ENCODE measurements around the gene HIGD1B. TPM values are rescaled to one million over a fixed set of nuclear protein-coding genes. Genes with fewer than 3 reads are reported as not detected.

Gene HIGD1B
- total and polyA plus RNA-seq, 4 donors: 3.0 to 25.4 (median 18.0) TPM

- H3K36me3 ChIP-seq (ENCODE audit: control insufficient read depth in 4 of 4, insufficient read depth in 4 of 4, low read length in 4 of 4): peaks cover 29 to 61% (median 44%) of the 10 kb centered on the region in 4 donors
- 92 to 99% methylated on average over 2 of the region's 2 CpGs for WGBS, 2 donors
Observed at GRCh38 chr17:44880062-44880461, 32.4 kb downstream of the HIGD1B start.

DNA sequence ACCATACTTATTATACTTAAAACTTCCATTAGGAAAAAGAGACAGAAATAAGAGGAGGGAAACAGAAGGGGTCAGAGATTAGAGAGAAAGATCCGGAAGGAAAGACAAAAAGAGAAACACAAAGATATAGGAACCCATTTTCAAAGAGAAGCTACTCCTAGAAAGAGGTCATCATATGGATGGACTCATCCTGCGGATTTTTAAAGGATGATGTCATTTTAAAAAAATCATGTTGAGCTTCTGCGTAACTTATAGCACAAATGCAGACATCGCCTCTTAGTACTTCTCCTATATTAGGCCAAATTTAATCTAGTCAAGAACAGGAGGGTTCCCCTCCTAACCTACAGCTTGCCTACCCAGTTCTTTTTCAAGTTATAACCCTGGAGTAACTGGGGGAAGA lies 33.5 kb downstream of the HIGD1B start:
- DNase-seq (no peak), ATAC-seq (ENCODE audit: insufficient read depth, low FRiP score) (no peak)
- H3K4me1 ChIP-seq (ENCODE audit: control insufficient read depth in 5 of 5, insufficient read depth in 5 of 5, low read length in 5 of 5): no peaks in the 10 kb centered on the region
- H3K9me3 ChIP-seq (ENCODE audit: control insufficient read depth in 4 of 4, insufficient read depth in 3 of 4, low read length in 3 of 4): no peaks in the 10 kb centered on the region
- no peak overlapping the region for H3K27ac ChIP-seq (ENCODE audit: low read depth in 1 of 2, low read length in 1 of 2)
- H3K4me3 ChIP-seq: no peak overlapping the region
- TF ChIP-seq, protein P1, sequence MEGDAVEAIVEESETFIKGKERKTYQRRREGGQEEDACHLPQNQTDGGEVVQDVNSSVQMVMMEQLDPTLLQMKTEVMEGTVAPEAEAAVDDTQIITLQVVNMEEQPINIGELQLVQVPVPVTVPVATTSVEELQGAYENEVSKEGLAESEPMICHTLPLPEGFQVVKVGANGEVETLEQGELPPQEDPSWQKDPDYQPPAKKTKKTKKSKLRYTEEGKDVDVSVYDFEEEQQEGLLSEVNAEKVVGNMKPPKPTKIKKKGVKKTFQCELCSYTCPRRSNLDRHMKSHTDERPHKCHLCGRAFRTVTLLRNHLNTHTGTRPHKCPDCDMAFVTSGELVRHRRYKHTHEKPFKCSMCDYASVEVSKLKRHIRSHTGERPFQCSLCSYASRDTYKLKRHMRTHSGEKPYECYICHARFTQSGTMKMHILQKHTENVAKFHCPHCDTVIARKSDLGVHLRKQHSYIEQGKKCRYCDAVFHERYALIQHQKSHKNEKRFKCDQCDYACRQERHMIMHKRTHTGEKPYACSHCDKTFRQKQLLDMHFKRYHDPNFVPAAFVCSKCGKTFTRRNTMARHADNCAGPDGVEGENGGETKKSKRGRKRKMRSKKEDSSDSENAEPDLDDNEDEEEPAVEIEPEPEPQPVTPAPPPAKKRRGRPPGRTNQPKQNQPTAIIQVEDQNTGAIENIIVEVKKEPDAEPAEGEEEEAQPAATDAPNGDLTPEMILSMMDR (IDR thresholded peaks at IDR 0.05; ENCODE audit: control extremely low read depth, extremely low read depth): no peak
- H3K9ac ChIP-seq (ENCODE audit: insufficient read depth in 1 of 2, low read length in 2 of 2): no peak overlapping the region
- no peaks in the 10 kb centered on the region for H3K27me3 ChIP-seq (ENCODE audit: control insufficient read depth in 3 of 3, insufficient read depth in 3 of 3, low read length in 2 of 3)
- 95% methylated on average over 4 of the region's 4 CpGs for WGBS, 2 donors
- peaks cover 23 to 59% (median 42%) of the 10 kb centered on the region in 4 donors for H3K36me3 ChIP-seq (ENCODE audit: control insufficient read depth in 4 of 4, insufficient read depth in 4 of 4, low read length in 4 of 4)

More at GRCh38 chr17:44880062-44880461, 32.4 kb downstream of the HIGD1B start:
- H3K9me3 ChIP-seq (ENCODE audit: control insufficient read depth in 4 of 4, insufficient read depth in 3 of 4, low read length in 3 of 4): no peaks in the 10 kb centered on the region
- no peaks in the 10 kb centered on the region for H3K4me1 ChIP-seq (ENCODE audit: control insufficient read depth in 5 of 5, insufficient read depth in 5 of 5, low read length in 5 of 5)
- H3K4me3 ChIP-seq: no peak overlapping the region
- TF ChIP-seq, protein P1 (IDR thresholded peaks at IDR 0.05; ENCODE audit: control extremely low read depth, extremely low read depth): no peak
- no peaks in the 10 kb centered on the region for H3K27me3 ChIP-seq (ENCODE audit: control insufficient read depth in 3 of 3, insufficient read depth in 3 of 3, low read length in 2 of 3)
- ATAC-seq (ENCODE audit: insufficient read depth, low FRiP score): no peak
- H3K27ac ChIP-seq (ENCODE audit: low read depth in 1 of 2, low read length in 1 of 2): no peak overlapping the region
- no peak for DNase-seq
- H3K9ac ChIP-seq (ENCODE audit: insufficient read depth in 1 of 2, low read length in 2 of 2): no peak overlapping the region

GRCh38 chr17:44884941-44885340 lies 37.3 kb downstream of the HIGD1B start:
- Histone ChIP-seq H3K9me3 (ENCODE audit: control insufficient read depth in 4 of 4, insufficient read depth in 3 of 4, low read length in 3 of 4) (no peaks in the 10 kb centered on the region), H3K27me3 (ENCODE audit: control insufficient read depth in 3 of 3, insufficient read depth in 3 of 3, low read length in 2 of 3) (no peaks in the 10 kb centered on the region), H3K4me3 (no peak overlapping the region), H3K36me3 (ENCODE audit: control insufficient read depth in 4 of 4, insufficient read depth in 4 of 4, low read length in 4 of 4) (peaks cover 23 to 56% (median 40%) of the 10 kb centered on the region in 4 donors), H3K9ac (ENCODE audit: insufficient read depth in 1 of 2, low read length in 2 of 2) (no peak overlapping the region), H3K4me1 (ENCODE audit: control insufficient read depth in 5 of 5, insufficient read depth in 5 of 5, low read length in 5 of 5) (peaks cover 0 to 3% (median 0%) of the 10 kb centered on the region in 5 donors), H3K27ac (ENCODE audit: low read depth in 1 of 2, low read length in 1 of 2) (no peak overlapping the region)
- TF ChIP-seq, protein P1 (IDR thresholded peaks at IDR 0.05; ENCODE audit: control extremely low read depth, extremely low read depth): no peak
- WGBS, 2 donors: 97 to 98% methylated on average over 2 of the region's 2 CpGs
- ATAC-seq (ENCODE audit: insufficient read depth, low FRiP score) (no peak), DNase-seq (no peak)

DNA sequence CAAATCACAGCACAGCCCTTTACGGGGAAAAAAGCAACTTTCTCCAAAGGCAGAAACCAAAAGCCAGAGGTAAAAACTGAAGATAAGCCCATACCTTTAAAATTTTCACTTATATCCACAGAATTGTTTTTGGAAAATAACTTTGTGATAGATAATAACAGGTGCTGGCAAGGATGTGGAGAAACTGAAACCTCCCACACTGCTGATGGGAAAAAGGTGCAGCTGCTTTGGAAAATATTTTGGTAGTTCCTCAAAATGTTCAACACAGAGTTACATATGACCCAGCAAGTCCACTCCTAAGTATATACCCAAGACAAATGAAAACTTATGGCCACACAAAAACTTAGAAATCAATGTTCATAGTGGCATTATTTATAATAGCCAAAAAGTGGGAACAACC lies 39.3 kb downstream of the HIGD1B start:
- H3K27ac ChIP-seq (ENCODE audit: low read depth in 1 of 2, low read length in 1 of 2): no peak overlapping the region
- TF ChIP-seq, protein P1 (IDR thresholded peaks at IDR 0.05; ENCODE audit: control extremely low read depth, extremely low read depth): no peak
- DNase-seq (no peak), ATAC-seq (ENCODE audit: insufficient read depth, low FRiP score) (no peak)
- 87 to 100% methylated on average over 1 of the region's 1 CpG for WGBS, 2 donors
- H3K4me3 ChIP-seq: no peak overlapping the region
- H3K9me3 ChIP-seq (ENCODE audit: control insufficient read depth in 4 of 4, insufficient read depth in 3 of 4, low read length in 3 of 4): no peaks in the 10 kb centered on the region
- peaks cover 0 to 3% (median 0%) of the 10 kb centered on the region in 5 donors for H3K4me1 ChIP-seq (ENCODE audit: control insufficient read depth in 5 of 5, insufficient read depth in 5 of 5, low read length in 5 of 5)
- H3K9ac ChIP-seq (ENCODE audit: insufficient read depth in 1 of 2, low read length in 2 of 2): no peak overlapping the region
- no peaks in the 10 kb centered on the region for H3K27me3 ChIP-seq (ENCODE audit: control insufficient read depth in 3 of 3, insufficient read depth in 3 of 3, low read length in 2 of 3)
- peaks cover 23 to 50% (median 34%) of the 10 kb centered on the region in 4 donors for H3K36me3 ChIP-seq (ENCODE audit: control insufficient read depth in 4 of 4, insufficient read depth in 4 of 4, low read length in 4 of 4)

Measured in lung (tissue), 12 donors.